Stimulated activated CD4-positive, alpha-beta T cell treated with anti-CD3 and anti-CD28 coated beads, TNF-alpha, amount 100 ng/mL, for 24 hours (primary cell): ENCODE results near the gene ULK1.
"Not testable (repeated sequence)": the region's sequence is repeated elsewhere in the genome, so short reads cannot be mapped to it uniquely, and the experiment has no call there.

Experiments
- DNase-seq, 3 experiments: peaks; one replicate each; pipeline ENCODE4 v3.0.0-alpha.2; 2020; ENCODE audit warnings: low read depth in 3 of 3

The ULK1 gene

GRCh38 chr12:131862084-131862441 lies 32.4 kb upstream of the ULK1 start:
- no peak for DNase-seq

DNA sequence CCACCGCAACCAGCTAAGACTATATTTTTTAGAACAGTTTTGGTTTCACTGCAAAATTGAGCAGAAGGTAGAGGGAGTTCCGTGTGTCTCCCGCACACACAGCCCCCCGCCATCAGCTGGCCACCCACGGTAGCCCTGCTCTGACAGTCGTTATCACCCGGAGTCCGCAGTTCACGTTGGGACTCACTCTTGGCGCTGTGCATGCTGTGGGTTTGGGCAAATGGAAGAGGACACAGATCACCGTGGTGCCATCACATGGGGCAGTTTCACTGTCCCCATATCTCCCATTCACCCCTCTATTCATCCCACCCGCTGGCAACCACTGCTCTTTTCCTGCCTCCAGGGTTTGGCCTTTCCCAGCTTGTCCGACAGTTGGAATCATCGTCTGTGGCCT lies 31.8 kb upstream of the ULK1 start:
- DNase-seq, result no peak

- DNase-seq, result no peak
Observed at GRCh38 chr12:131862994-131863710, 31.3 kb upstream of the ULK1 start.

- no peak for DNase-seq
Observed at GRCh38 chr12:131863711-131864396, 30.6 kb upstream of the ULK1 start.

GRCh38 chr12:131864469-131864868 lies 30.0 kb upstream of the ULK1 start:
- no peak for DNase-seq

- DNase-seq, result no peak
Observed at GRCh38 chr12:131865180-131865875, 29.1 kb upstream of the ULK1 start.

DNA sequence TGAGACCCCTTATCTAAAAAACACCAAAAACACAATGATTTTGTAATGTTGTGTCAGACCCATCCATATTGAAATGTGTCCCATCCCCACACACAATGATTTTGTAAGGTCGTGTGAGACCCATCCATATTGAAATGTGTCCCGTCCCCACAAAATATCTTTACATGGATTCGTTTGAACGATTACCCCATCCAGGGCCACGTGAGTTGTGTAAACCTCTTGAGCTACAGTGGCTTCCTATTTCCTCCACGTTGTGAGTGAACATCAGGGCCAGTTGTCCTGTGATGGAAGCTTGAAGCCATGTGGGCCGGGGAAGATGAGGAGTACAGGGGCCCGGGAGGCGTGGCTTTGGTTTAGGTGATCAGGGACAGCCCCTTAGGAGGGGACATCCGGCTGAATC lies 27.0 kb upstream of the ULK1 start:
- no peak for DNase-seq

- no peak for DNase-seq
Observed at GRCh38 chr12:131867891-131868675, 26.3 kb upstream of the ULK1 start.

DNA sequence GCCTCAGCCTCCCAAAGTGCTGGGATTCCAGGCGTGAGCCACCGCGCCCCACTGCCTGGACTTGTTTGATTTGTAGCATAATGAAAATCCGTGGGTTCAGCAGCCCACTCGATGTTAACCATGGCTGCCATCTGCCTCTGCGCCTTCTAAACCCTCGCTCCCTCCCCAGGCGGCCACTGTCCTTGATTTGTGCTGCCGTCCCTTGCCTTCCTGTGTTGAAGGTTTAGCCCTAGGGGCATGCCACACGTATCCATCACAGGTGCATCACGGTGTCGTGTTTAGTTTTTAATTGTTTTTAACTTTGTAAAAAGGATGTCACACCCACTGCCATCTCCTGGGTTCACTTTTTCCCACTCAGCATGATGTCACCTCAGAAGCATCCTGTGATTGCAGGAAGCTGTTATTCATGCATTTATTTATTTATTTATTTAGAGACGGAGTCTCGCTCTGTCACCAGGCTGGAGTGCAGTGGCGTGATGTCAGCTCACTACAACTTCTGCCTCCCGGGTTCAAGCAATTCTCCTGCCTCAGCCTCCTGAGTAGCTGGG lies 24.5 kb upstream of the ULK1 start:
- DNase-seq, result no peak

GRCh38 chr12:131871677-131872076 lies 22.7 kb upstream of the ULK1 start:
- no peak for DNase-seq

DNA sequence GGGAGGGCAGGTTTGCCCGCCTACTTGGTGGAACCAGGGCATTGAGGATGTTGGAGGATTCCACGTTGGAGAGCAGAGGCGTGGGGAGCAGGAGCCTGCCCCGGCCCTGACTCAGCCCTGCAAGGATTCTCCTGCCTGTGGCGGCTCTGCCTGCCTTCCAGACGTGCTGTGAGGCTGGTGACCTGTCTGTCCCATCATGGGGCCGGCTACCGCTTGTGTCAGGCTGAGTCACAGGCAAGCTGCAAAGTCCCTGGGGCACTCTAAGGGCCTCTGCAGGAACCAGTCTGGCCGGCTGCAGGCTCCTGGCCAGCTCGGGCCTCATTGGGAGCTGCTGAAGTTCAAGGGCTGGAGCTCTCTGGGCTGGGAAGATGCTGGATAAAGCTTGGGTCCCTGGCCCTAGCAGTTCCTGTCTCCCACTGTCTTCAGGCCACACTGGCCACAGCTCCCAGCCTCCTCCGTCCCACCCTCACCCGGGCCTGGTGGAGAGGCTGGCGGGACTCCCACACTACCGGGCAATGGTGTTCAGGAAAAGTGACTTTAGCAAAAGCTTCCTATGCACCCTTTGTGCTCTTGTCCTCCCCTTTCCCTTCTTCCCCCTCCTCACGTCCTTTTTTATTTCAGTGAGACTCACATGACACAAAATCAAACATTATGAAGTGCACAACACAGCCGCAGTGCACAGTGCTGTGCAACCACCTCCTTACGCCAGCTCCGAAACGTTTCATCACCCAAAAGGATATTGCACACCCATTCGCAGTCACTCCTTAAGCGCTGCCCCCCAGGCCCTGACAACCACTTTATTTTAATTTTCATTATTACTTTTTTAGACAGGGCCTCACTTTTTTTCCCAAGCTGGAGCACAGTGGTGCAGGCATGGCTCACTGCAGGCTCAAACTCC lies 22.0 kb upstream of the ULK1 start:
- DNase-seq, result no peak

DNA sequence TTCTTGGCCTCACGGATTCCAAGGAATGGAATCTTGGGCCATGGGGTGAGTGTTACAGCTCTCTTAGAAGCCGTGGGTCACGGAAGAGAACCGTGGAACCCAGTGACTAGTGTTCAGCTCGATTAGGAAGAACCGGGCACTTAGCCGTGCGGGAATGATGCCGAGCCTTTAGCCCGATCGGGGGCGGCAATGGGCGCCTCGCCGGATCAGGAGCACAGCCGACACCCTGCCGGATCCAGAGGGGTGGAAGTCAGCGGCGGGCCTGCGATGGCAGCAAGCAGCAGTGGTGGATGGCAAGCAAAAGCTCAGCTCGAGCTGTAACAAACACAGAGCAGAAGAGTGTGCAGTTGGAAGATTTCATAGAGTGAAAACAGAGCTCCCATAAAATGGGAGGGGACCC lies 21.1 kb upstream of the ULK1 start:
- DNase-seq, result no peak

- DNase-seq, result not testable (repeated sequence)
Observed at GRCh38 chr12:131874972-131875371, 19.4 kb upstream of the ULK1 start.

DNA sequence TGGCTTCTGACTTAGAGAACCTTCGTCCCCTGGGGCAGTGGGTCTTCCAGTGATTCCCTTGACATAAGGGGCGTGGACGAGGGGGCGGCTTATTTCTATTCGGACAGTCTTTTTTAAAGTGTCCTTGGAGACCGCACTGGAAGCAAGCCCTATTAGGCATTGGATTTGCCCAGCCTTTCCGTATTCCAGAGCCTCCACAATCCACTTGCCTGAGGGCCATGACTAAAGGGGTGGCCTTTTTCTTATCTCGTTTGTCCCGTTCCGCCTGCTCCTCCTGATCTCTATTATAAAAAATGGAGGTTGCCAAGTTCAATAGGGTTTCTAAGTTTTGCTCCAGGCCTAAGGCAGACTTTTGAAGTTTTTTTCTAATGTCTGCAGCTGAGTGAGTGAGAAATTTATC lies 17.2 kb upstream of the ULK1 start:
- DNase-seq, result not testable (repeated sequence)

- not testable (repeated sequence) for DNase-seq
Observed at GRCh38 chr12:131878436-131878835, 16.0 kb upstream of the ULK1 start.

GRCh38 chr12:131882804-131883520 lies 11.5 kb upstream of the ULK1 start:
- no peak for DNase-seq

GRCh38 chr12:131883521-131883900 lies 10.9 kb upstream of the ULK1 start:
- DNase-seq, result no peak

DNA sequence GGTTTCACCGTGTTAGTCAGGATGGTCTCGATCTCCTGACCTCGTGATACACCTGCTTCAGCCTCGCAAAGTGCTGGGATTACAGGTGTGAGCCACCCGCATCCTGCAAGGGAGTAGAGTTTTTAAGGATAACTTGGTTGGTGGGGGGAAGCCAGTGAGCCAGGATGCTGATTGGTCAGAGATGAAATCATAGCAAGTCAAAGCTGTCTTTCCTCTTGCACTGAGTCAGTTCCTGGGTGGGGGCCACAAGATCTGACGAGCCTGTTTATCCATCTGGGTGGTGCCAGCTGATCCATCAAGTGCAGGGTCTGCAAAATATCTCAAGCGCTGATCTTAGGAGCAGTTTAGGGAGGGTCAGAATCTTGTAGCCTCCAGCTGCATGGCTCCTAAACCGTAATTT lies 9.3 kb upstream of the ULK1 start:
- not testable (repeated sequence) for DNase-seq

DNA sequence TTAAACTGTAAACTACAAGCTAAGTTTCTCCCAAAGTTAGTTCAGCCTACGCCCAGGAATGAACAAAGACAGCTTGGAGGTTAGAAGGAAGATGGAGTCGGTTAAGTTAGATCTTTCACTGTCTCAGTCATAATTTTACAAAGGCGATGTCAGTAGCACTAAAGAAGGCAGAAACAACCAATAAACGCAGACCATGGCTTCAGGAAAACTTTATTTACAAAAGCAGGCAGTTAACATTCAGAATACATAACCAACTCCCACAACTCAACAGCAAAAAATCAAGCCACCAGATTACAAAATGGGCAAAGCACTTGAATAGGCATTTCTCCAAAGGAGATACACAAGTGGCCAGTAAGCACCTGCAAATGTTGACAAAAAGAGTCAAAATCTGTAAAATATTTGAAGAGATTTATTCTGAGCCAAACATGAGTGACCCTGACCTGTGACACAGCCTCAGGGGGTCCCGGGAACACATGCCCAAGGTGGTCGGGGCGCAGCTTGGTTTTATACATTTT lies 8.8 kb upstream of the ULK1 start:
- no peak for DNase-seq

DNA sequence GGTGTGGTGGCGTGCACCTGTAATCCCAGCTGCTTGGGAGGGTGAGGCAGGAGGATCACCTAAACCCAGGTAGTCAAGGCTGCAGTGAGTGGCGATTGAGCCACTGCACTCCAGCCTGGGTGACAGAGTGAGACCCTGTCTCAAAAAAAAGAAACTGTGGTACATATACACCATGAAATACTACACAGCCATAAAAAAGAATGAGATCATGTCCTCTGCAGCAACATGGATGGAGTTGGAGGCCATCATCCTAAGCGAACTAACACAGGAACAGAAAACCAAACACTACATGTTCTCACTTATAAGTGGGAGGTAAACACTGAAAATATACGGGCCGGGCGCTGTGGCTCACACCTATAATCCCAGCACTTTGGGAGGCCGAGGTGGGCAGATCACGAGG lies 2.7 kb upstream of the ULK1 start:
- not testable (repeated sequence) for DNase-seq
